GM12892 (cell line): ENCODE results near the gene FOXL3.
"Not testable (repeated sequence)": the region's sequence is repeated elsewhere in the genome, so short reads cannot be mapped to it uniquely, and the experiment has no call there.

Experiments
- DNase-seq: peaks from one replicate; pipeline ENCODE4 v3.0.0; 2011; ENCODE audit not compliant: insufficient read length
- FAIRE-seq: peaks from 2 replicates; lab custom pipeline; 2011; peaks lifted over from hg19 to GRCh38; lab: Jason Lieb, UNC
- POLR2A ChIP-seq: IDR thresholded peaks from 2 replicates; pipeline ENCODE4 v1.6.1; 2011; ENCODE audit warnings: low read depth, low read length, control low read depth
- POLR2AphosphoS5 ChIP-seq: IDR thresholded peaks from 2 replicates; pipeline ENCODE4 v1.6.1; 2011; ENCODE audit warnings: low read depth, low read length, control low read depth
- TAF1 ChIP-seq: IDR thresholded peaks from 2 replicates; pipeline ENCODE4 v1.6.1; 2011; ENCODE audit warnings: low read depth, mild to moderate bottlenecking, control low read depth, low read length, borderline replicate concordance

The FOXL3 gene

DNA sequence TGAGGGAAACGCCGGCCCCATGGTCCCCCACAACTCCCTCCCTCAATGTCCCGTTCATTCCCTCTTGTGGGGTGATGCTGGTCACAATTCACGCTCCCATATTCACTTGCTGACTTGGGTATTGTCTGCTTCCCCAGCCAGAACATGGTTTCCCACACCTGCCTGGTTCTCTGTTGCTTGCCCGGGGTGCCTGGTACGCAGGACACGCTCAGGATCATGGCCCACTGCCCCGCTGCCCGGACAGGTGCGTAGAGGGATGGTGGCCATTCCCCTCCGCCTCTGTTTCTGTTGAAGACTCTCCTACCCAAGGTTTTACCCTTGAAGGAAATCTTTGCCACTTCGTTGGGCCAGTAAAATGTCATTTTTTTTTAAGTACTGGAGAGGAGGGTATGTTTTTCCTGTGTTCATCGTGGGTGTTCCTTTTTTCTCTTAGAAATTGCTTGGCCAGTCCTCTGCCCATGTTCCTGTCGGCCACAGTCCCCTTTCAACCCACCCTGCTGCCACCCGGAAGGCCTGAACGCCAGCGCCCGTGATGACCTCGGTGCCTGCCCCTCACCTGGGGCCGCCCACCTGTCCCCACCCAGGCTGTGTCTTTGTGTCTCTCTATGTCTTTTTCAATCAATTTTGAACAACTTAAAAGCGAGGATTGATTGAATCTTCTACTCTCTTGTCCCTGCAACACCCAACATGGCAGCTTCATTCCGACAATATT, 38.2 kb downstream of the FOXL3 start:
- FAIRE-seq: no peak

DNA sequence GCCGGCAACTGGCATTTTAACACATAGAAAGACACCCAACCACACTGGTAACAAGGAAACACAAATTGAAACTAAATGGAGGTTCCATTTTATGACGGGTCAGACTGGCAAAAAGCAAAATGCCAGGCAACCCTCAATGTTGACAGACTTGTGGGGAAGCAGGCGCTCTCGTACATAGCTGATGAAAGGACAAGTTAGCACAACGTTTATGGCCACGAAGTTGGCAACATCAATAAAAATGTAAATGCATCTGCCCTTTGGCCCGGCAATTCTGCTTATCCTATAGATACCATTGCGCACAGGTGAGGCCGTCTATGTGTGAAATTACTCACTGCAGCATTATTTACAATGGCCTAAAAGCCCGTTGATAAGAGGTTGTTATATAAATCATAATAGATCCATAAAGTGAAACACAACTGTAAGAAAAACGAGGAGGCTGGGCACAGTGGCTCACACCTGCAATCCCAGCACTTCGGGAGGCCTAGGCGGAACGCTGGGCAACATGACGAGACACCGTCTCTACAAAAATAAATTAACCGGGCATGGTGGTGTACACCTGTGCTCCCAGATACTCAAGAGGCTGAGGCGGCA, 39.8 kb downstream of the FOXL3 start:
- DNase-seq (no peak), FAIRE-seq (no peak)
- TF ChIP-seq POLR2A: no peak
- TF ChIP-seq TAF1: no peak

More for the DNA sequence above, 38.2 kb downstream of the FOXL3 start:
- TF ChIP-seq TAF1 (no peak), POLR2A (no peak), POLR2AphosphoS5 (no peak)
- DNase-seq: no peak

DNA sequence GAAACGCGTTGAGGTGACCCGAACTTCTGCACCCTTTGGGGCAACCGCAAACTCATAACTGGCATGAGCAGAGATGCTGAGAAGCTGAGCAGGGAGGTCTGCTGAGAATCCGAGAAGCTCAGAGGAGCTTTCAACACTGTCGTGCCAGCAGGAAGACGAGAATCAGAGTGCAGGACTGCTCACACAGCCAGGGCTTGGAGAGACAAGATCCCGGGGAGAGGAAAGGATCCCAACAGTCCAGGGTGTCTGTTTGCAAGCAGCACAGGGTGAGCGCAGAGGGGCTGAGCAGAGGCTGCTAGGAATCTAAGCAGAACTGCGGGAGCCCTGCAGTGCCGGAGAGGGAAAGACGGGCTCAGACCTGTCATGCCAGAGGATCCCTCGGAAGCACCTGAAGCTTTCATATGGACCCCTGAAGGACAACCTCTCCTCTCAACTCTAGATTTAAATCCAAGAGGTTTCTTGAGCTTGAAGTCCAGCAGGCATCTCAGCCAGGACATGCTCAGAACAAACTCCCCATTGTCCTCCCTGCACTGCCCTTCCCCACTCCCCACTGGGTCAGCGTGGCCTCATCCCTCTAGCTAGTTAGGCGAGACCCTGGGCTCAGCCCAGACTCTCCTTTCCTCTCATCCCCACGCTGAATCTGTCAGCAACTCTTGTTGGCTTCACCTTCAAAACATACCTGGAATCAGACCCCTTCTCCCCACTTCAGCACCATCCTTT, 40.7 kb downstream of the FOXL3 start:
- TF ChIP-seq TAF1 (no peak), POLR2AphosphoS5 (no peak), POLR2A (no peak)
- FAIRE-seq (no peak), DNase-seq (no peak)

DNA sequence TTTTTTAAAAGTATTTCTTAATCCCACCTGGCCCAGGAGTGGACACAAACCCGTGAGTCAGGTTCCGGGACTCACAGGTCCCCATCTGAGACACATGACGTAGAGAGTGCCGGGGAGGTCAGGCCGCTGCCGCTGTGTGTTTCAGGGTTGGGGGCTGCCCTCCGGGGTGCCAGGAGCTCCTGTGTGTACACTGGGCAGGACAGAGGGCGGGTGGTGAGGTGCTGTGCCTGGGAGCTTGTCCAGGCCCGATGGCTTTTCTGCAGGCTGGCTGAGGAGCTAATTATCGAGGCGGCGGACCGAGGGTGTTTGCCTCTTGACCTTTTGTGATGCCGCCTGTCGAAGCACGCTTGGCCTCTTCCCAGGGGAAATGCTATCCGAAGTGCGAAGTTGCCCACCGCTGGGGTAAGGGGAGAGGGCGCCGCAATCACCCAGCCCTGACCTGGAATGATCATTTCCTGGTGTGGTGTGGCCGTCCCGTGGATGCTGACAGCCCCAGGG, 42.1 kb downstream of the FOXL3 start:
- DNase-seq (no peak), FAIRE-seq (no peak)
- TF ChIP-seq TAF1 (no peak), POLR2AphosphoS5 (no peak), POLR2A (no peak)

DNA sequence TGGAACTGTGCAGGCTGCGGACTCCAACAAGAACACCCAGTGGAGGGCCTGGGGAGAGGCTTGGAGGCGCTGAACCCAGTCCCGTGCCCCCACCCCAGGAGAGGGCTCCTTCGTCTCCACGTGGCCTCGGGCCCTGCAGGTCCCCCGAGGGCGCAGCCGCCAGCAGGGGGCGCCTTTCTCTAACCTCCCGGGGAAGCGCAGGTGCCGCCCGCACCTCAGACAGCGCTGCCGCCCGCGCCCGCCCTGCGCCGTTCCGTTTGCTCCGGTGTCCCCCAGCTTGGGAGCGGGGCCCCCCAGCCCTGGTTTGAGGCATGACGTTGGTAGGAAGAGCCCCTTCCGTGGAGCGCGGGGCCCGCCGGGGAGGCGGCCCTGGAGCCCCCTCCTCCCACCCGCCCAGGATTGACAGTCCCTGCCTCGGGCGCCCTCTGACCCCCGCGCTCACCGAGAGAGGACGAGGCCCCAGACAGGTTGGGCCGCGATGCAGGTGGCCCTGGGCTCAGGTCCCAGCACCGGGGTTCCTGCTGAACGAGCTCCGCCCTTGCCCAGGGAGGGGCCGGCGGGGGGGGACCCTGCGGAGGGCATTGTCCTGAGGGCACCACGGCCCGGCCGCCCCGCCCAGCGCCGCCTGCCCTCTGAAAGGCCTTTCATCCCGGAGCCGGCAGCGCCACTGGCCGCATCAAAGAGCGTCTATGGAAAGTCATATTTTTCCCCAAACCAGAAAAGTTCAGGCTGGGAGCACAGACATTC, 42.8 kb downstream of the FOXL3 start:
- DNase-seq: no peak
- FAIRE-seq: no peak
- TF ChIP-seq TAF1 (no peak), POLR2AphosphoS5 (no peak), POLR2A (no peak)

DNA sequence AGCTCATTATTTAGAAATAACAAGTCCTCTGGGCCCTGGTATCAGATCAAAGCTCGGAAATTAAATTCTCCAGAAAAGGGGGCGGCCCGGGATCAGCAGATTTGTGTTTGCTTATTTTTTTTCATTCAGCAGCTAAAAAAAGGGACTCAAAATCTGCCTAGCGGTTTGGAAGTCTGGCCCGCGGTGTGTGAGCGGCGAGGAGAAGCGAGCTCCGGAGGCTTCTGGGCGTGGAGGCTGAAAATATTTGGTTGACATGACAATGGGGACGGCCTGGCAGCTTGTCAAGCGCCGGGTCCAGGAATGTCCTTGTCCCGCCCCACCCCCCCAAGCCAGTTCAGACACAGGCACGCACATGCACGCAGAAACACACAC, 43.4 kb downstream of the FOXL3 start:
- TF ChIP-seq POLR2A (no peak), POLR2AphosphoS5 (no peak), TAF1 (no peak)
- no peak for DNase-seq
- FAIRE-seq: no peak

DNA sequence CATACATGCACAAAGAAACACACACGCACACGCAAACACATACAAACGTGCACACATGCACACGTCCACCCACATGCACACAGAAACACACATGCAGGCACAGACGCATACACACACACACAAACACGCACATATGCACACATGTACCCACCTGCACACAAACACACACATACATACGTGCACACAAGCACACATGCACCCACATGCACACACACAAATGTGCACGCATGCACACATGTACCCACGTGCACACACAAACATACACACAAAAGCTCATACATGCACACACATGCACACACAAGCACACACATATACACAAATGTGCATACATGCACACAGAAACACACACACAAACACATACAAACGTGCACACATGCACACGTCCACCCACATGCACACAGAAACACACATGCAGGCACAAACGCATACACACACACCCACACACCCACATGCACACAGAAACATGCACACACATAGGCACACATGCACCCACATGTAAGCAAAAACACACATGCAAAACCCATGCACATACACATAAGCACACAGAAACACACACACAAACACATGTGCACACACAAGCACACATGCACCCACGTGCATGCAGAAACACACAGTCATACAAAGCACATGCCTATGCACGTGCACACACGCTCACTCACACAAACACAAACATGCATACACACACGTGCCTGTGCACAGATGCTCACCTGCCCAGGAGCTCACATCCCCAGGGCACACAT, 44.8 kb downstream of the FOXL3 start:
- FAIRE-seq: no peak
- TF ChIP-seq POLR2AphosphoS5 (no peak), TAF1 (no peak), POLR2A (no peak)
- no peak for DNase-seq

DNA sequence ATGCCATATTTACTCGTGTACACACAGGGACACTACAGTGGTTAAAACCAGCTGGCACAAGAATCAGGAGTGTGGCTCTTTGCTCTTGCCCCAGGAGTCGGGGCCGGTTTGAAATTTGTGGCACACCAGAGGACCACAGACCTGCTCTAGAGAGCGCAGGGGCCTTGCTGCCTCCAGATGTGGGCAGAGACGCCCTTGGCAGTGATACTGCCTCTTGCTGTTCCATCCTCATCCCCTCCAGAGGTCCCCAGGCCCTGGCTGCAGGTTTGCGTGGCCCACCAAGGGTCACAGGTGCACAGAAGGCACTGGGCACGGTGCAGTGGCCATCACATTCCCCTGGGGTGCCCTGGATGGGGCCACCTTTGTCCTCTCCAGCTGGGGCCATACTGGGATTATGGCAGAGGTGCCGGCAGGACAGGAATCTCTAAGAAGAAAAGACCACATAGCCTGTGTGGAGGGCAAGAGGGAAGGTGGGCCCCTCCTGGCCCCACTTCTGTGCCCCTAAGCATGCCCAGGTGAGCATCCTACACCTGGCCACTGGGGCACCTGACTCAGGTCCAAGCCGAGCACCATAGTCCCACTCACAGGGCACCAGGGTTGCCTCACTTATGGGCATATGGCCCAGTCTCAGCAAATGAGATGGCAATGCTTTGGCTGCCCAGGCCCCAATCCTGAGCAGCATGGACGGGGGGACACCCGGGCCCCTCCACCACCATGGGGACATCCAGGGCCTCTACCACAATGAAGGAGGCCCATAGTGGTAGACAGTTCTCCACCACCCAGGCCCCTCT, 45.6 kb downstream of the FOXL3 start:
- TF ChIP-seq POLR2A: no peak
- no peak for TF ChIP-seq TAF1
- DNase-seq (no peak), FAIRE-seq (no peak)

DNA sequence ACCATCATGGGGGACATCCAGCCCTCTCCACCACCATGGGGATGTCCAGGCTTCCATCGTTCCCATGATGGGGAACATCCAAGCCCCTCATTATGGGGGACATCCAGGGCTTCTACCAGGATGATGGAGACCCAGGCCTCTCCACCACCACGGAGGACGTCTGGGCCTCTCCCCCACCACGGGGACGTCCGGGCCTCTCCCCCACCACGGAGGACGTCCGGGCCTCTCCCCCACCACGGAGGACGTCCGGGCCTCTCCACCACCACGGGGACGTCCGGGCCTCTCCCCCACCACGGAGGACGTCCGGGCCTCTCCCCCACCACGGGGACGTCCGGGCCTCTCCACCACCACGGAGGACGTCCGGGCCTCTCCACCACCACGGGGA, 46.2 kb downstream of the FOXL3 start:
- FAIRE-seq, DNase-seq: not testable (repeated sequence)

DNA sequence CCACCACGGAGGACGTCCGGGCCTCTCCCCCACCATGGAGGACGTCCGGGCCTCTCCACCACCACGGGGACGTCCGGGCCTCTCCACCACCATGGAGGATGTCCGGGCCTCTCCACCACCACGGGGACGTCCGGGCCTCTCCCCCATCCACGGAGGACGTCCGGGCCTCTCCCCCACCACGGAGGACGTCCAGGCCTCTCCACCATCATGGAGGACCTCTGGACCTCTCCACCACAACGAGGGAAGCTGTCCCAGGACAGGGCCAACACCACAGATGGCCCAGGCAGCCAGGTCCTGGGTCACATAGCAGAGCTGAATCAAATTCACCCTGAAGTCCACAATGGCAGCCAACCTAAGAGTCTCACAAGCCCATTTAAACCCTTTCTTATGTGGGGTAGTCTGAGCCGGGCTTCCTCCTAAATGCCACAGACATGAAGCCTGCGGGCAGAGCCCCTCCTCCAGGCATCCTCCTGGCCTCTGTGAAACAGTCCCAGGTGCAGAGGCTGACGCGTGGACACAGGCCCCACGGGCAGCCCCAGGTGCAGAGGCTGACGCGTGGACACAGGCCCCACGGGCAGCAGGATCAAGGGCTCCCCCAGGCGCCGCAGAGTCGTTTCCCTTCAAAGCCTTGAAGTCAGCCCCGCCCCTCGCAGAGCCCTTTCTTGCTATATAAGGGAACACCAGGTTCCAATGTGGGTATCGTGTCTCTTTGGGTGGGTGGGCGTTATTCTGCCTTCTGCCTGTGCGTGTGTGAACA, 47.0 kb downstream of the FOXL3 start:
- DNase-seq (no peak), FAIRE-seq (no peak)
- TF ChIP-seq POLR2AphosphoS5 (no peak), POLR2A (no peak), TAF1 (no peak)
